HFFc6 (cell line): ENCODE results near the gene MSANTD1. TPM values are rescaled to one million over a fixed set of nuclear protein-coding genes. Genes with fewer than 3 reads are reported as not detected.

ENCODE experiments used
- DNase-seq: peaks from one replicate; pipeline ENCODE4 v3.0.0-alpha.2; 2018
- H3K27ac Mint-ChIP-seq: 2 replicates; pipeline ENCODE4 v1.8.0; 2020; ENCODE audit warnings: mild to moderate bottlenecking, mixed read lengths
- H3K27me3 Mint-ChIP-seq: 2 replicates; pipeline ENCODE4 v1.8.0; 2021; ENCODE audit warnings: mild to moderate bottlenecking, moderate library complexity, mixed read lengths; ENCODE audit not compliant: insufficient read depth
- H3K36me3 Mint-ChIP-seq: 2 replicates; pipeline ENCODE4 v1.8.0; 2021; ENCODE audit warnings: low read depth, mixed read lengths
- H3K4me1 Mint-ChIP-seq: 2 replicates; pipeline ENCODE4 v1.8.0; 2020; ENCODE audit warnings: low read depth, mixed read lengths
- H3K4me3 Mint-ChIP-seq: 2 replicates; pipeline ENCODE4 v1.8.0; 2020; ENCODE audit warnings: mild to moderate bottlenecking, moderate library complexity, mixed read lengths
- H3K9me3 Mint-ChIP-seq: 2 replicates; pipeline ENCODE4 v1.8.0; 2020; ENCODE audit warnings: mild to moderate bottlenecking, mixed read lengths
- total RNA-seq, 6 experiments: library from RNA; stranded (reverse); fragmentation: NEBNext Ultra II Directional; extraction: Animal tissue kit (Norgen Biotek cat#: 25700); gene quantifications; 2 replicates in 1 of 6; 3 replicates in 5 of 6; pipeline ENCODE4 v1.2.3, GENCODE V29; 2021
- TF ChIP-seq, protein P1 (sequence below): fragments of 200-600 bp; sonication (generic); IDR thresholded peaks from 2 replicates; pipeline ENCODE4 v1.5.0; 2021; ENCODE audit warnings: antibody characterized with exemption, mild to moderate bottlenecking

The MSANTD1 gene
- total RNA-seq, 6 experiments from 2014 or later = 0.09 to 0.35 (median 0.12) TPM

DNA sequence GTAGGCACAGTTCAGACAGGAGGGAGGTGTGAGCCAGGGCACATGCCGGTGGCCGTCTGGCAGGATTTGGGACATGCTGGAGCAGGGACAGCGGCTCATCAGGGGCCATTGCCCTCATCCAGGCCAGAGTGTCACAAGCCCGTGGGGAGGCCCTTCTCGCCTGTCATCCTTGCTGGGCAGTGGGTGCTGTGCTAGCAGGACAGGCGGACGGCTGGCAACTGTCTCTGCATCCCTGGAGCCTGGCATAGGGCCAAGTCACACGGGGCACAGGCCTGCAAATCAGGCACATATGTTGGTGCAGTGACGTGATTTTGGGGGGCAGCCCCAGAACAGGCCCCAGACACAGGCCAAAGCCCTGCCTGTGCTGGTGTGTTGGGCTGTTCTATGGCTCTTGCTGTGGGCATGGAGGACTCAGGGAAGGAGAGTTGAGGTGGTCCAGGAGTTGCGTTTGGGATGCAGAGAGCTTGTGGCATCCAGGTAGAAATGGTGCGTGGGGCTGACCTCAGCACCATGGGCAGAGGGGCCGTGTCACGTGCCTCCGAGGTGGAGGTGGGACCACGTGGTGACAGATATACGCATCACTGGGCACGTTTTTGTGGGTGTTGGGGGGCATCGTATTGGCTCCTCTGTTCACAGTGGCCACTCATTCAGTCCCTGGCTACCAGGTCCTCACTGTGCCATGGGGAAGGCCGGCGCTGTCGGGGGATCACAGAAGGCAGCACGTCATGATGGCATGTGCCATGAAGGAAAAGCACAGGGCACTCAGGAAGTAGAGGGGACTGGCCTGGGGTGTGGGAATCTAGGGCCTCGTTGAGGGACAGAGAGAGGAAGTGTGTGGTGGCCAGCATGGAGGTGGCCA, 14.6 kb upstream of the MSANTD1 start:
- DNase-seq = no peak
- H3K27ac Mint-ChIP-seq = no peak overlapping the region
- peaks cover under 1% of the 10 kb centered on the region; the same call in 1 of the 2 replicates for H3K9me3 Mint-ChIP-seq
- no peak overlapping the region for H3K4me3 Mint-ChIP-seq
- H3K4me1 Mint-ChIP-seq = peaks cover 6% of the 10 kb centered on the region
- H3K27me3 Mint-ChIP-seq = peaks cover 1% of the 10 kb centered on the region; the same call in 1 of the 2 replicates
- TF ChIP-seq, protein P1, sequence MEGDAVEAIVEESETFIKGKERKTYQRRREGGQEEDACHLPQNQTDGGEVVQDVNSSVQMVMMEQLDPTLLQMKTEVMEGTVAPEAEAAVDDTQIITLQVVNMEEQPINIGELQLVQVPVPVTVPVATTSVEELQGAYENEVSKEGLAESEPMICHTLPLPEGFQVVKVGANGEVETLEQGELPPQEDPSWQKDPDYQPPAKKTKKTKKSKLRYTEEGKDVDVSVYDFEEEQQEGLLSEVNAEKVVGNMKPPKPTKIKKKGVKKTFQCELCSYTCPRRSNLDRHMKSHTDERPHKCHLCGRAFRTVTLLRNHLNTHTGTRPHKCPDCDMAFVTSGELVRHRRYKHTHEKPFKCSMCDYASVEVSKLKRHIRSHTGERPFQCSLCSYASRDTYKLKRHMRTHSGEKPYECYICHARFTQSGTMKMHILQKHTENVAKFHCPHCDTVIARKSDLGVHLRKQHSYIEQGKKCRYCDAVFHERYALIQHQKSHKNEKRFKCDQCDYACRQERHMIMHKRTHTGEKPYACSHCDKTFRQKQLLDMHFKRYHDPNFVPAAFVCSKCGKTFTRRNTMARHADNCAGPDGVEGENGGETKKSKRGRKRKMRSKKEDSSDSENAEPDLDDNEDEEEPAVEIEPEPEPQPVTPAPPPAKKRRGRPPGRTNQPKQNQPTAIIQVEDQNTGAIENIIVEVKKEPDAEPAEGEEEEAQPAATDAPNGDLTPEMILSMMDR = no peak
- peaks cover 20% of the 10 kb centered on the region for H3K36me3 Mint-ChIP-seq

DNA sequence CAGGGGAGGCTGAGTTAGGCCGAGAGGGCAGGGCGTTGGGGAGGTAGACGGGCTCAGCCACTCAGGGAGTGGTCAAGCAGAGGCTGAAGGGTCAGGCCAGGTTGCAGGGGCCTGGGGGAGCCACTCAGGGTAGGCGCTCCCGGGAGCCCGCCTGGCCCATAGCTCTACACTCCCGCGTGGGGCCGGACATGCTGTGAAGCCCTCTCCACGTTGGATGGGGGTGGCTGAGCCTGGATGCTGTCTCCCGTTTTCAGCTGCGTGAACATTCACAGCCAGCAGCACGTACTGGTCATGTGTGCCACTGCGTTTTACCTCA, 14.0 kb upstream of the MSANTD1 start:
- H3K9me3 Mint-ChIP-seq = no peaks in the 10 kb centered on the region
- H3K4me3 Mint-ChIP-seq = no peak overlapping the region
- H3K4me1 Mint-ChIP-seq = peaks cover 5% of the 10 kb centered on the region; the same call in 1 of the 2 replicates
- TF ChIP-seq, protein P1 = no peak
- peaks cover 1% of the 10 kb centered on the region; the same call in 1 of the 2 replicates for H3K27me3 Mint-ChIP-seq
- H3K27ac Mint-ChIP-seq = no peak overlapping the region
- DNase-seq = no peak
- H3K36me3 Mint-ChIP-seq = peaks cover 17% of the 10 kb centered on the region

DNA sequence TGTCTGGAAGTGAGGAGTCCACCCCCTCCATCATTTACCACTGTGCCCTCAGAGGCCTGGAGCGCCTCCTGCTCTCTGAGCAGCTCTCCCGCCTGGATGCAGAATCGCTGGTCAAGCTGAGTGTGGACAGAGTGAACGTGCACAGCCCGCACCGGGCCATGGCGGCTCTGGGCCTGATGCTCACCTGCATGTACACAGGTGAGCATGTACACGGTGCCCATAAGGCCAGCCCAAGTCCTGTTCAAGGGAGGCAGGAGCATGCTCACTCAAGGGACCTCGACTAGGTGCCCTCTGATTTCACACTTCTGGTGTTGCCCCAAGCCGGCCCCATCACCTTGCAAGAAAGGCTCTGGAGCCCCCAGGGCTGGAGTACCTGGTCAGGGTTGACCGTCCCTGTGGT, 13.4 kb upstream of the MSANTD1 start:
- H3K36me3 Mint-ChIP-seq = peaks cover 12% of the 10 kb centered on the region
- DNase-seq = no peak
- TF ChIP-seq, protein P1 = no peak

DNA sequence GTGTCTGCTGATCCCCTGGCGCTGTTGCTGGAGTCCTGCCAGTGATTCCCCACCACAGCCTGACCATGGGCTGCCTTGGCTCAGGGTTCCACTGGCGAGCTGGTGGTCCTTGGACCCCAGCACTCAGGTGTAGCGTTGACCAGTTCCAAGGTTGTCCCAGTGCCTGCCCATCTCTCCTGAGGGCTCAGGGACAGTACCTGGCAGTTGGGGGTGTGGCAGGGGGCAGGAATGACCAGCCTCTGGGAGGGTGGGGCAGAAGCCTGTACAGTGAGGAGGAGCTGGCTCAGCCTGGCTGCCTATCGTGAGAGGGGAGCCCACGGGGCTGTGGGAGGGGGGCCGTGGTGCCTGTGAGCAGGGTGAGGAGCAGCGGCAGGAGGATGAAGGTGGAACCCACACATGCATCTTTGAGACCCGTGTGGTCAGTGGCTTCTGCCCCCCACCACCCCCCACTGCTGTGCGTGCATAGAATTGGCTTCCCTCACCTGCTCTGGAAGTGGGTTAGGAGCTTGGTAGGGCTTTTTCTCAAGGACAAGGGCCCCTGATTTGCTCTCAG, 12.6 kb upstream of the MSANTD1 start:
- Mint-ChIP-seq H3K27ac (no peak overlapping the region), H3K4me1 (peaks cover 8% of the 10 kb centered on the region), H3K4me3 (no peak overlapping the region), H3K9me3 (no peaks in the 10 kb centered on the region), H3K27me3 (peaks cover 1% of the 10 kb centered on the region; the same call in 1 of the 2 replicates), H3K36me3 (peaks cover 8% of the 10 kb centered on the region)
- DNase-seq = no peak
- TF ChIP-seq, protein P1 = no peak

More for the DNA sequence above, 13.4 kb upstream of the MSANTD1 start:
- Mint-ChIP-seq H3K4me1 (peaks cover 5% of the 10 kb centered on the region; the same call in 1 of the 2 replicates), H3K4me3 (no peak overlapping the region), H3K27me3 (peaks cover 1% of the 10 kb centered on the region; the same call in 1 of the 2 replicates), H3K9me3 (no peaks in the 10 kb centered on the region), H3K27ac (no peak overlapping the region)

DNA sequence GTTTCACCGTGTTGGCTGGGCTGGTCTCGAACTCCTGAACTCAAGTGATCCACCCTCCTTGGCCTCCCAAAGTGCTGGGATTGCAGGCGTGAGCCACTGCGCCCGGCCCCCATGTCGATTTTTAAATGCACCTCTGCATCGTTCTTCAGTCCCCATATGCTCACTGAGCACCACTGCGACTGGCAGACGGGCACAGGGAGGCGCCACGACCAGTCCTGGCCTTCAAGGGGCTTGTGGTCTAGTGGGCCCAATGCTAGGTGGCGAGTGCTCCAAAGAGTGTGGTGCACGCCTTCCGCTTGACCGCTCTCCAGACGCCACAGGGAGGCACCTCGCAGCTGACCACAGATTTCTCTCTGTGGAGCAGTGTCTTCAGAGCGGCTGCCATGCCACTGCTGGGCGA, 11.7 kb upstream of the MSANTD1 start:
- Mint-ChIP-seq H3K4me3 (no peak overlapping the region), H3K27me3 (peaks cover 1% of the 10 kb centered on the region; the same call in 1 of the 2 replicates), H3K36me3 (peaks cover 5% of the 10 kb centered on the region), H3K9me3 (no peaks in the 10 kb centered on the region), H3K27ac (no peak overlapping the region), H3K4me1 (peaks cover 16% of the 10 kb centered on the region)
- no peak for DNase-seq
- TF ChIP-seq, protein P1 = no peak
